Aorta (tissue), 5 donors: ENCODE results near the gene RPRD1B. TPM values are rescaled to one million over a fixed set of nuclear protein-coding genes. Genes with fewer than 3 reads are reported as not detected.

Experiments
- ATAC-seq: fragments of 200-7000 bp; cut with Tn5 transposase; one replicate; pipeline ENCODE4 v1.9.1; 2022; ENCODE audit warnings: moderate library complexity; ENCODE audit not compliant: low FRiP score
- DNase-seq, 2 donors: peaks; one replicate each; pipeline ENCODE4 v3.0.0-alpha.2; 2020
- H3K27ac ChIP-seq, 2 donors: one replicate each; pipeline ENCODE4 v1.5.1; 2013; ENCODE audit warnings: low read length in 2 of 2, mild to moderate bottlenecking in 2 of 2, moderate library complexity in 2 of 2, control low read depth in 1 of 2, inconsistent platforms in 1 of 2, low read depth in 1 of 2
- H3K27me3 ChIP-seq, 2 donors: one replicate each; pipeline ENCODE4 v1.6.1; 2013; ENCODE audit warnings: control low read depth in 1 of 2, low read length in 1 of 2, mild to moderate bottlenecking in 1 of 2, moderate library complexity in 1 of 2; ENCODE audit not compliant: insufficient read depth in 2 of 2, control insufficient read depth in 1 of 2
- H3K36me3 ChIP-seq, 2 donors: one replicate each; pipeline ENCODE4 v1.6.1; 2013; ENCODE audit warnings: control low read depth in 1 of 2, low read length in 1 of 2, mild to moderate bottlenecking in 1 of 2; ENCODE audit not compliant: insufficient read depth in 2 of 2, control insufficient read depth in 1 of 2
- H3K4me1 ChIP-seq, 2 donors: one replicate each; pipeline ENCODE4 v1.6.1; 2013; ENCODE audit warnings: low read length in 2 of 2, control low read depth in 1 of 2, mild to moderate bottlenecking in 1 of 2, moderate library complexity in 1 of 2; ENCODE audit not compliant: insufficient read depth in 2 of 2, control insufficient read depth in 1 of 2
- H3K4me3 ChIP-seq, 2 donors: one replicate each; pipeline ENCODE4 v1.5.1; 2013; ENCODE audit warnings: low read length in 2 of 2, control low read depth in 1 of 2, mild to moderate bottlenecking in 1 of 2
- H3K9me3 ChIP-seq: one replicate; pipeline ENCODE4 v1.6.1; 2013; ENCODE audit warnings: mild to moderate bottlenecking, low read length; ENCODE audit not compliant: control insufficient read depth
- WGBS, 2 donors: extraction: QIAGEN DNeasy Blood & Tissue Kit; methylation state at CpG; one replicate each; pipeline ENCODE4 v1.1.7; 2013; 5-methylcytosine and 5-hydroxymethylcytosine counted together
- intact Hi-C, 2 donors: fragments of 100-400 bp; cut with DNase I; formaldehyde crosslinking; loops; one replicate each; pipeline versions ENCODE4 v1.14.2 to v1.15.0; 2022
- polyA plus RNA-seq, 2 donors: library from polyadenylated mRNA; stranded (reverse); fragments of 200-250 nt; gene quantifications; one replicate each; pipeline ENCODE4 v1.2.3, GENCODE V29; 2013
- total RNA-seq, 2 donors: library from RNA; stranded (reverse); fragmentation: NEBNext Ultra II Directional; extraction: Animal tissue kit (Norgen Biotek cat#: 25700); gene quantifications; one replicate each; pipeline ENCODE4 v1.2.1, GENCODE V29; 2021
- donor health status: healthy with polysubstance abuse.
- donor health status: Bipolar disorder and iron deficiency.
- donor health status: DM: no; HTN: no; CAD: no.
- donor health status: DM: no; HTN: no; CAD: no.
- donor health status: DM: yes; HTN: yes; CAD: no.

The RPRD1B gene
- total and polyA plus RNA-seq, 4 donors: 6.9 to 43.5 (median 21.9) TPM

GRCh38 chr20:38111366-38112232 is 78.1 kb downstream of the RPRD1B start:
- intact Hi-C loops: loop anchor here (5.0 kb wide), 1 partner anchor 34 kb away; no protein-coding TSS in a partner anchor
- 78 to 85% methylated on average over 8 of the region's 8 CpGs for WGBS, 2 donors
- Histone ChIP-seq H3K4me3 (no peak overlapping the region), H3K27ac (peak overlapping the region; percentile 76 to 83), H3K4me1 (peaks cover 3 to 12% of the 10 kb centered on the region in 2 donors), H3K27me3 (no peaks in the 10 kb centered on the region), H3K9me3 (no peaks in the 10 kb centered on the region), H3K36me3 (no peaks in the 10 kb centered on the region)
- DNase-seq: no peak
- ATAC-seq: no peak

GRCh38 chr20:38112261-38112929 is 78.8 kb downstream of the RPRD1B start:
- Histone ChIP-seq H3K36me3 (no peaks in the 10 kb centered on the region), H3K9me3 (no peaks in the 10 kb centered on the region), H3K27ac (no peak overlapping the region), H3K27me3 (no peaks in the 10 kb centered on the region), H3K4me3 (no peak overlapping the region), H3K4me1 (peaks cover 3 to 12% of the 10 kb centered on the region in 2 donors)
- ATAC-seq: no peak
- 92 to 93% methylated on average over 14 of the region's 14 CpGs for WGBS, 2 donors
- DNase-seq: no peak
- intact Hi-C loops: loop anchor here (5.0 kb wide), 1 partner anchor 35 kb away; no protein-coding TSS in a partner anchor

- no peak for DNase-seq
- no peaks in the 10 kb centered on the region for H3K27me3 ChIP-seq
- no peak for ATAC-seq
- H3K27ac ChIP-seq: no peak overlapping the region
- H3K4me1 ChIP-seq: peaks cover 3 to 12% of the 10 kb centered on the region in 2 donors
- WGBS, 2 donors: 96 to 99% methylated on average over 8 of the region's 8 CpGs
- intact Hi-C loops: loop anchor here (5.0 kb wide), 1 partner anchor 36 kb away; no protein-coding TSS in a partner anchor
- no peaks in the 10 kb centered on the region for H3K36me3 ChIP-seq
- H3K9me3 ChIP-seq: no peaks in the 10 kb centered on the region
- H3K4me3 ChIP-seq: no peak overlapping the region
These were observed 79.4 kb downstream of the RPRD1B start for GRCh38 chr20:38112930-38113294.

- no peak overlapping the region for H3K27ac ChIP-seq
- ATAC-seq (no peak), DNase-seq (no peak)
- H3K27me3 ChIP-seq: no peaks in the 10 kb centered on the region
- peaks cover 2 to 8% of the 10 kb centered on the region in 2 donors for H3K4me1 ChIP-seq
- H3K36me3 ChIP-seq: no peaks in the 10 kb centered on the region
- H3K9me3 ChIP-seq: no peaks in the 10 kb centered on the region
- no peak overlapping the region for H3K4me3 ChIP-seq
- WGBS, 2 donors: 69 to 73% methylated on average over 10 of the region's 10 CpGs
- intact Hi-C loops: loop anchor here (5.0 kb wide), 1 partner anchor 36 kb away; no protein-coding TSS in a partner anchor
These were observed 80.1 kb downstream of the RPRD1B start for GRCh38 chr20:38113401-38114325.

GRCh38 chr20:38114353-38114791 is 80.8 kb downstream of the RPRD1B start:
- 65 to 76% methylated on average over 4 of the region's 4 CpGs for WGBS, 2 donors
- DNase-seq: no peak
- Histone ChIP-seq H3K4me1 (peaks cover 0 to 7% of the 10 kb centered on the region in 2 donors), H3K4me3 (no peak overlapping the region), H3K27ac (no peak overlapping the region), H3K36me3 (no peaks in the 10 kb centered on the region), H3K27me3 (no peaks in the 10 kb centered on the region), H3K9me3 (no peaks in the 10 kb centered on the region)
- no peak for ATAC-seq
- intact Hi-C loops: loop anchor here (5.0 kb wide), 1 partner anchor 37 kb away; no protein-coding TSS in a partner anchor

GRCh38 chr20:38115205-38115604 is 81.7 kb downstream of the RPRD1B start:
- WGBS, 2 donors: 97 to 98% methylated on average over 1 of the region's 1 CpG
- DNase-seq (no peak), ATAC-seq (no peak)
- Histone ChIP-seq H3K27ac (no peak overlapping the region), H3K36me3 (no peaks in the 10 kb centered on the region), H3K9me3 (no peaks in the 10 kb centered on the region), H3K4me1 (peaks cover 0 to 7% of the 10 kb centered on the region in 2 donors), H3K27me3 (no peaks in the 10 kb centered on the region), H3K4me3 (no peak overlapping the region)
- intact Hi-C loops: no loop called here

- no peak for DNase-seq
- Histone ChIP-seq H3K9me3 (no peaks in the 10 kb centered on the region), H3K4me1 (peaks cover 0 to 6% of the 10 kb centered on the region in 2 donors), H3K27me3 (no peaks in the 10 kb centered on the region), H3K27ac (no peak overlapping the region), H3K36me3 (no peaks in the 10 kb centered on the region), H3K4me3 (no peak overlapping the region)
- intact Hi-C loops: no loop called here
- no peak for ATAC-seq
- 91 to 100% methylated on average over 2 of the region's 2 CpGs for WGBS, 2 donors
These were observed 82.3 kb downstream of the RPRD1B start for GRCh38 chr20:38115896-38116295.
